IPS DF 6.9 (cell line): ENCODE data around the gene ZBTB47.

Experiments used
- DNase-seq: peaks from one replicate; pipeline ENCODE4 v3.0.0-alpha.2; 2013; ENCODE audit warnings: low read depth, low spot score
- H3K27ac ChIP-seq: one replicate; pipeline ENCODE4 v1.5.1; 2013; ENCODE audit warnings: low read length, control low read depth
- H3K27me3 ChIP-seq: 2 replicates; pipeline ENCODE4 v1.6.1; 2013; ENCODE audit warnings: mild to moderate bottlenecking, low read length; ENCODE audit not compliant: control insufficient read depth, insufficient read depth
- H3K36me3 ChIP-seq: 2 replicates; pipeline ENCODE4 v1.6.1; 2013; ENCODE audit warnings: low read length; ENCODE audit not compliant: control insufficient read depth, insufficient read depth
- H3K4me1 ChIP-seq: 2 replicates; pipeline ENCODE4 v1.6.1; 2013; ENCODE audit warnings: low read length; ENCODE audit not compliant: control insufficient read depth, insufficient read depth
- H3K4me3 ChIP-seq: 2 replicates; pipeline ENCODE4 v1.5.1; 2013; ENCODE audit warnings: mild to moderate bottlenecking, low read length
- H3K9me3 ChIP-seq: 2 replicates; pipeline ENCODE4 v1.6.1; 2013; ENCODE audit warnings: low read length, inconsistent platforms; ENCODE audit not compliant: control insufficient read depth, insufficient read depth
- WGBS: extraction: QIAGEN DNeasy Blood & Tissue Kit; methylation state at CpG from one replicate; pipeline ENCODE4 v1.1.7; 2013; ENCODE audit warnings: mixed read lengths, missing lambda C conversion rate; ENCODE audit not compliant: insufficient read length, insufficient coverage; 5-methylcytosine and 5-hydroxymethylcytosine counted together

ZBTB47 gene

DNA sequence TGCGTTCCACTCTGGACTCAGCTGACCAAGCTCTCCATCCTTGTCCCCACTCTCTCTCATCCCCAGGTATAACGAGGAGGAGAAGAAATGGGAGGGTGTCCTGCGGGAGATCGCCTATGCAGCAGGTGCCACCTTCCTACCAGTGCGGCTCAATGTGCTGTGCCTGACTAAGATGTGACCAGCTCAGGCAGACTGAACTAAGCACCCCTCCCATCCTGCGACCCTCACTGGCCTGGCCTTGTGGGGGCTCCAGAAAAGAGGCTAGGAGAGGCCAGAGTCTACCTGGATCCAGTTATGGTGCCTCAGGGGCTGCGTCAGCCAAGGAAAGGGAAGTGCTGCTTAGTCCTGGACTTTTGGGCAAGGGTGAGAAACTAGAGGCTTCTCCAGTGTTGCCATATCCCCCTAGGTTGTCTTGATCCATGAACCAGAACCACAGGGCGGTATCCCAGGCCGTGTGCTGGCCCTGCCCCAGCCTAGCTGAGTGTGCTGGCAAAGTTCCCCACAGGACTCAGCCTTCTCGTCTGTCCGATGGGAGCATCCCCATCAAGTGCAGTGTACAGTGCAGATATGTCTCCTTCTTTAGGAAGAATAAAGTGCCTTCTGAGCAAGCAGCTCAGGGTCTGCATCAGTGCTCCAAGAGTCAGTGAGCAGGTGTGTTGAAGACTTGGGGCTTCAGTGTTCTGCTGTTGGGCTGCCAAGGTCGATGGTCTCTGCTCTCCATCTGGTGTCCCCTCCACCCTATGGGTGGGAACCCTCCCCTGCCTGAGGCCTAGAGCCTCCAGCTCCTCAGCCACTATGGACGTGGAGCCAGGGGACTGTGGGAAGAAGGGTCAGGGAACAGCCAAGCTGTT, 38.5 kb downstream of the ZBTB47 start:
- Histone ChIP-seq H3K4me3 (no peak overlapping the region), H3K27me3 (no peaks in the 10 kb centered on the region), H3K27ac (no peak overlapping the region), H3K36me3 (no peaks in the 10 kb centered on the region), H3K9me3 (no peaks in the 10 kb centered on the region), H3K4me1 (no peaks in the 10 kb centered on the region; the same call in 1 of the 2 replicates)
- WGBS: no CpG with 5 or more reads among the region's 13 CpGs
- no peak for DNase-seq

DNA sequence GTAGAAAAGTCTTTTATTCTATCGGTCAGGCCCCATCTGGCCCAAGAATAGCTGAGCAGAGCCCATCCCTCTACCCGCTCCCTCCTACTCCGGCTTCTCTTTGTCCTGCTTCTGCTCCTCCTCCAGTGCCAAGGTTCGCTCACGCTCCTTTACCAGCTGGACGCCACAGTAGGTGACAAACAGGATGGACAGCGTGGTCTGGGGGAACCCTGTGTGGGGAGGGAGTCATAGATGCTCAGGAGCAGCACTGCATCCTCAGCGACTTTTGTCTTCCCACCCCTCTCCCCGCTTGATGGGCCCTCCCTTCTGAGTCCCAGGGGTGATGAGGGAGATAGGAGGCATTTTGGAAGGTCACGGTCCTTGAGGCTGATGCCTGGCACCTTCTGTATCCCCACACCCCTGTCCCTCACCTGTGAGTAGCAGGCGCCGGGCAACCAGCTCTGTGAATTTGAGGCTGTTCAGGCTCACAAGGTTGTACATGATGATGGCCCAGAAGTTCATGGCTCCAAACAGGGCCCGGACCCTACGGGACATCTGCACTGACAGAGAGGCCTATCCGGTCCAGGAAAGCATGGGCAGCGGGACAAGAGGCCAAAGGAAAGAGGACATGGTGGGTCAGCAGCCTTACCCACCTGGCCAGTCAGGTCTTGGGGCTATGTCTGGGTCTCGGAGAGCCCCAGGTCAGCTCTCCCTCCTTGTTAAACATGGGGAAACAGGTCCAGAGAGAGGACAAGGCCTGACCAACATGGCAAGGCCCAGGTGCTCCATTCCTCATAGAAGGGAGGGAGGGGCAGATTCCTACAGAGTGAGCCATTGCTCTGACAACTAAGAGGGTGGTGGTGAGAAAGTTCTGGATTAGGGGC, 39.4 kb downstream of the ZBTB47 start:
- no peak overlapping the region for H3K27ac ChIP-seq
- no peaks in the 10 kb centered on the region for H3K36me3 ChIP-seq
- H3K27me3 ChIP-seq: no peaks in the 10 kb centered on the region
- H3K9me3 ChIP-seq: no peaks in the 10 kb centered on the region
- DNase-seq: no peak
- no peak overlapping the region for H3K4me3 ChIP-seq
- WGBS: no CpG with 5 or more reads among the region's 17 CpGs
- H3K4me1 ChIP-seq: no peaks in the 10 kb centered on the region; the same call in 1 of the 2 replicates

- no peak for DNase-seq
- no peak overlapping the region for H3K27ac ChIP-seq
- no peak overlapping the region for H3K4me3 ChIP-seq
- WGBS: no CpG with 5 or more reads among the region's 4 CpGs
- H3K27me3 ChIP-seq: no peaks in the 10 kb centered on the region
- H3K9me3 ChIP-seq: no peaks in the 10 kb centered on the region
- H3K4me1 ChIP-seq: no peaks in the 10 kb centered on the region; the same call in 1 of the 2 replicates
- H3K36me3 ChIP-seq: no peaks in the 10 kb centered on the region
These were observed 40.0 kb downstream of the ZBTB47 start for GRCh38 chr3:42693530-42693930.

- Histone ChIP-seq H3K4me3 (no peak overlapping the region), H3K36me3 (no peaks in the 10 kb centered on the region), H3K4me1 (no peaks in the 10 kb centered on the region), H3K9me3 (no peaks in the 10 kb centered on the region), H3K27ac (no peak overlapping the region), H3K27me3 (no peaks in the 10 kb centered on the region)
- DNase-seq: no peak
These were observed 40.9 kb downstream of the ZBTB47 start for GRCh38 chr3:42694366-42694765.

DNA sequence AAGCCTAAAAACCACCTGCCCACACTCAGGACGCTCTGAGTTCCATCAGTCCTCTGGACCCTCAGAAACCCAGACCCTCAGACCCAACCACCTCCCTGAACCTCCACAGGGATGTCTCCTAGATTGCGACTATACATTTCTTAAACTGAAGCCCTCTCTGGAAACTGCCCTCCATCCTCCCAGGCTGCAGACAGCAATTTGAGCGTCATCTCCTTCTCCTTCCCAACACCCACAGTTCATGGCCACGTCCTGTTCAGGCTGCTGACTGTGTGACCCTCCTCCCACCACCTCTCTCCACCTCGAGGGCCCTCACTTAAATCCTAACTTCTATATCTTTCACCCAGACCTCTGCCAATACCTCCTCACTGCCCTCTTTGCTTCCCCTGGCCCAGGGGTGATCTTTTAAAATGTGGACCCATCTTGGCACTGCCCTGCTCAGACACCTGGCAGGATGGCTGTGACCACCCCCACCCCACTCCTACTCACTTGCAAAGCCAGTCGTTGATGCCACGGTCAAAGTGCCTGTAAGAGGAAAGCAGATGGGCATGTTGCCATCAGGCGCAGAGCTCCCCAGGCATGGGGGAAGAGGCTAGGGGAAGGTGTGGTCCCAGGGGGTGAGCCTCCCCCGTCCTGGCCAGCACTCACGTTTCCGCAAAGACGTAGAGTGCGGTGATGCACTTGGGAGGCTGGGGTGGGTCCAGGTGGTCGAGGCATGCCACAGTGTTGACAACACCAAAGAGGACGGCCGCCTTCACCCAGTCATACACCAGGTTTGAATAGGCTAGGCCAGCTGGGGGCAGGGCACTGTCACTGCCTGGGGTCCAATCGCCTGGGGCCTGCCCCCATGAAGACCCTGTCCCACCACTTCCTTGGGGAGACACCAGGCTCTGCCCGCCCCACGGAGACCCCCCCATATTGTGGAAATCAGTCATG, 43.1 kb downstream of the ZBTB47 start:
- Histone ChIP-seq H3K4me3 (no peak overlapping the region), H3K27ac (no peak overlapping the region), H3K27me3 (no peaks in the 10 kb centered on the region), H3K4me1 (peaks cover 2% of the 10 kb centered on the region; the same call in 1 of the 2 replicates), H3K36me3 (no peaks in the 10 kb centered on the region), H3K9me3 (no peaks in the 10 kb centered on the region)
- no peak for DNase-seq
- whole genome bisulfite sequencing: no CpG with 5 or more reads among the region's 19 CpGs

DNA sequence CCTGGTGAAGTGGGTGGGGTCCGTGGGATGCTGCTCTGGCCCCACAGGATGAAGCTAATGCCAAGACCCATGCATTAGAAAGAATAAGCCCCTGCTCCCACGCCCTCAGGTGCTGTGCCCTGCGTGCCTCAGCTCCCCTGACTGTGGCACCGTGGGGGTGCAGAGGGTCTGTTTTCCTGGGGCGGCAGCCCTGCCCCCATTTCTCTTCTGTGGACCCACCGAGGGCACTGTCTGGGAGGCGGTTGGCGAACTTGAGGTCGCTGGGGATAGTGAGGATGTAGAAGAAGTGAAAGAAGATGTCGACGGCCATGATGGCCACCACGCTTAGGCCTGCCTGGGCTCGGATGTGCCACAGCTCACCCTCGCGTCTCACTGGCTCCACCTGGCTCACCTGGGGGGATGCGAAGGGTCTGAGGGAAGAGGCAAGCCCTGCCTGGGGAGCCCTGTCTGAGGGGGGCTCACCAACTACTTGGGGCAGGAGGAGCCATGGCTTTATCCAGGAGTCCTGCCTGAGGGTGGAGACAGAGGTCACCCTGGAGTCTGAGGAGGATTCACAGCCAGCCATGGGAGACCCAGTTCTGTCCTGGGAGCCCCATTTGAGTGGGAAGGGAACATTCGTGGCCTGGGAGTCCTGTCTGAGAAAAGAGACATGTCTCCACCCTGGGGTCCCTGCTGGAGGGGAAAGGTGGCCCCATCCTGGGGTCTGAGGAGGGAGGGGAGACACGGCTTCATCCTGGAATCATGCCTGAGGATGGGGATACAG, 44.0 kb downstream of the ZBTB47 start:
- no CpG with 5 or more reads among the region's 18 CpGs for WGBS
- no peaks in the 10 kb centered on the region for H3K36me3 ChIP-seq
- no peaks in the 10 kb centered on the region for H3K27me3 ChIP-seq
- no peak for DNase-seq
- H3K4me3 ChIP-seq: no peak overlapping the region
- no peak overlapping the region for H3K27ac ChIP-seq
- H3K9me3 ChIP-seq: no peaks in the 10 kb centered on the region
- peaks cover 2% of the 10 kb centered on the region for H3K4me1 ChIP-seq

- WGBS: no CpG with 5 or more reads among the region's 7 CpGs
- Histone ChIP-seq H3K9me3 (no peaks in the 10 kb centered on the region), H3K27ac (no peak overlapping the region)
These were observed 44.9 kb downstream of the ZBTB47 start for GRCh38 chr3:42698216-42698910.

DNA sequence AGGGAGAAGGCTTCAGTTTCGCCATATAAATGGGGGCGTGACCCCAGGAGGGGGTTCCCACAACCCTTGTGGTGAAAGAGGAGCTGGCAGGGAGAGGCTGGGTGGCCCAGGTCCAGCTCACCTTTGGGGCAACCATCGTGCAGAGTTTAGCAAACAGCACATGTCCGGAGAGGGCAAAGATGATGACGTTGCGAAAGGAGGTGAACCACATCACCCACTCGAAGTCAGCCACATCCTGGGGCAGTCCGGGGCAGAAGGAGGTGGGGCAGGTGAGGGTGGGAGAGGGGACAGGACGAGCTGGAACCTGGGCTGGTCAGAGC, 45.4 kb downstream of the ZBTB47 start:
- Histone ChIP-seq H3K4me1 (peaks cover 5% of the 10 kb centered on the region), H3K27ac (no peak overlapping the region), H3K27me3 (no peaks in the 10 kb centered on the region), H3K9me3 (no peaks in the 10 kb centered on the region), H3K4me3 (no peak overlapping the region), H3K36me3 (no peaks in the 10 kb centered on the region)
- DNase-seq: no peak
- no CpG with 5 or more reads among the region's 9 CpGs for WGBS

More at GRCh38 chr3:42698216-42698910, 44.9 kb downstream of the ZBTB47 start:
- Histone ChIP-seq H3K4me1 (peaks cover 5% of the 10 kb centered on the region), H3K4me3 (no peak overlapping the region), H3K36me3 (no peaks in the 10 kb centered on the region), H3K27me3 (no peaks in the 10 kb centered on the region)
- no peak for DNase-seq

DNA sequence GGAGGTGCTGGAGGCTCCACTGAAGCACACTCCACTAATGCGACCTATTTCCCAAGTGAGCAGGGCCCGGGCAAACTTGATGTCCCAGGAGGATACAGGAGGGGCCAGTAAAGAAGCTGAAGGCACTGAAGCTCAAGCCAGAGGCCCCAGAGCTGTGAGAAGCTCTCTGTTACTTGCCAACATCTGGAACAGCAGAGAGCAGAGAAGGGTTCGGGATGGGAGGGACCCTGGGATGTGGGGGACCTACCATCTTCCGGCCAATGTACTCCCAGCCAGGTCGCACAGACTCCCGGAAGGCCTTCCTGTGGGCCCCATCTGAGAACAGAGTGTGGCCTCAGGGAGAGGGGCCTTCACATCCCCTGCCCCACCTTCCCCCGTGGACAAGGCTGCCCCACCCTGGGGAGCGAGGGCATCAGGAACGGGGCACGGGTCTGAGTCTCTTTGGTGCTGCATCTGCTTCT, 46.0 kb downstream of the ZBTB47 start:
- no CpG with 5 or more reads among the region's 10 CpGs for WGBS
- H3K27me3 ChIP-seq: no peaks in the 10 kb centered on the region
- no peaks in the 10 kb centered on the region for H3K36me3 ChIP-seq
- no peak overlapping the region for H3K4me3 ChIP-seq
- peaks cover 5% of the 10 kb centered on the region for H3K4me1 ChIP-seq
- no peak for DNase-seq
- no peak overlapping the region for H3K27ac ChIP-seq
- no peaks in the 10 kb centered on the region for H3K9me3 ChIP-seq
